ENCODE data around the gene BORCS6. TPM values are rescaled to one million over a fixed set of nuclear protein-coding genes. Genes with fewer than 3 reads are reported as not detected.

Gene BORCS6
- polyA plus RNA-seq, 1 donor from 2014 or later, result 12.1 TPM

- H3K9me3 ChIP-seq (ENCODE audit: low read length), result no peaks in the 10 kb centered on the region
- no peaks in the 10 kb centered on the region for H3K36me3 ChIP-seq (ENCODE audit: insufficient read depth, low read length)
- peak overlapping the region; percentile 42 for H3K27ac ChIP-seq (ENCODE audit: low read length)
- H3F3A ChIP-seq (ENCODE audit: insufficient read depth, low read length, poor library complexity, severe bottlenecking), result peaks cover 18% of the 10 kb centered on the region
- no peaks in the 10 kb centered on the region for H3K79me2 ChIP-seq (replicated peaks; ENCODE audit: insufficient read depth, low read length)
- no peak overlapping the region for H3K4me2 ChIP-seq (ENCODE audit: low read length)
- H3K9ac ChIP-seq (ENCODE audit: low read length), result peak overlapping the region; percentile 32
- H3K4me3 ChIP-seq (ENCODE audit: low read length), result peak overlapping the region; percentile 100
- H2AFZ ChIP-seq (ENCODE audit: low read depth, low read length), result peak overlapping the region; percentile 42
- TF ChIP-seq POLR2AphosphoS5 (IDR thresholded peaks at IDR 0.05) (no peak), TAF1 (IDR thresholded peaks at IDR 0.05; ENCODE audit: low read depth) (no peak), EZH2 (IDR thresholded peaks at IDR 0.05; ENCODE audit: borderline replicate concordance, insufficient read depth, low read length, poor library complexity, severe bottlenecking) (no peak), SMC3 (conservative IDR thresholded peaks at IDR 0.05; ENCODE audit: poor library complexity) (no peak), EP300 (conservative IDR thresholded peaks at IDR 0.05; ENCODE audit: poor library complexity, severe bottlenecking) (no peak), RAD21 (conservative IDR thresholded peaks at IDR 0.05) (no peak), MXI1 (conservative IDR thresholded peaks at IDR 0.05; ENCODE audit: poor library complexity, severe bottlenecking) (no peak)
- TF ChIP-seq, protein P1, sequence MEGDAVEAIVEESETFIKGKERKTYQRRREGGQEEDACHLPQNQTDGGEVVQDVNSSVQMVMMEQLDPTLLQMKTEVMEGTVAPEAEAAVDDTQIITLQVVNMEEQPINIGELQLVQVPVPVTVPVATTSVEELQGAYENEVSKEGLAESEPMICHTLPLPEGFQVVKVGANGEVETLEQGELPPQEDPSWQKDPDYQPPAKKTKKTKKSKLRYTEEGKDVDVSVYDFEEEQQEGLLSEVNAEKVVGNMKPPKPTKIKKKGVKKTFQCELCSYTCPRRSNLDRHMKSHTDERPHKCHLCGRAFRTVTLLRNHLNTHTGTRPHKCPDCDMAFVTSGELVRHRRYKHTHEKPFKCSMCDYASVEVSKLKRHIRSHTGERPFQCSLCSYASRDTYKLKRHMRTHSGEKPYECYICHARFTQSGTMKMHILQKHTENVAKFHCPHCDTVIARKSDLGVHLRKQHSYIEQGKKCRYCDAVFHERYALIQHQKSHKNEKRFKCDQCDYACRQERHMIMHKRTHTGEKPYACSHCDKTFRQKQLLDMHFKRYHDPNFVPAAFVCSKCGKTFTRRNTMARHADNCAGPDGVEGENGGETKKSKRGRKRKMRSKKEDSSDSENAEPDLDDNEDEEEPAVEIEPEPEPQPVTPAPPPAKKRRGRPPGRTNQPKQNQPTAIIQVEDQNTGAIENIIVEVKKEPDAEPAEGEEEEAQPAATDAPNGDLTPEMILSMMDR (IDR thresholded peaks at IDR 0.05; ENCODE audit: poor library complexity, severe bottlenecking), result no peak
- TF ChIP-seq, protein P2, sequence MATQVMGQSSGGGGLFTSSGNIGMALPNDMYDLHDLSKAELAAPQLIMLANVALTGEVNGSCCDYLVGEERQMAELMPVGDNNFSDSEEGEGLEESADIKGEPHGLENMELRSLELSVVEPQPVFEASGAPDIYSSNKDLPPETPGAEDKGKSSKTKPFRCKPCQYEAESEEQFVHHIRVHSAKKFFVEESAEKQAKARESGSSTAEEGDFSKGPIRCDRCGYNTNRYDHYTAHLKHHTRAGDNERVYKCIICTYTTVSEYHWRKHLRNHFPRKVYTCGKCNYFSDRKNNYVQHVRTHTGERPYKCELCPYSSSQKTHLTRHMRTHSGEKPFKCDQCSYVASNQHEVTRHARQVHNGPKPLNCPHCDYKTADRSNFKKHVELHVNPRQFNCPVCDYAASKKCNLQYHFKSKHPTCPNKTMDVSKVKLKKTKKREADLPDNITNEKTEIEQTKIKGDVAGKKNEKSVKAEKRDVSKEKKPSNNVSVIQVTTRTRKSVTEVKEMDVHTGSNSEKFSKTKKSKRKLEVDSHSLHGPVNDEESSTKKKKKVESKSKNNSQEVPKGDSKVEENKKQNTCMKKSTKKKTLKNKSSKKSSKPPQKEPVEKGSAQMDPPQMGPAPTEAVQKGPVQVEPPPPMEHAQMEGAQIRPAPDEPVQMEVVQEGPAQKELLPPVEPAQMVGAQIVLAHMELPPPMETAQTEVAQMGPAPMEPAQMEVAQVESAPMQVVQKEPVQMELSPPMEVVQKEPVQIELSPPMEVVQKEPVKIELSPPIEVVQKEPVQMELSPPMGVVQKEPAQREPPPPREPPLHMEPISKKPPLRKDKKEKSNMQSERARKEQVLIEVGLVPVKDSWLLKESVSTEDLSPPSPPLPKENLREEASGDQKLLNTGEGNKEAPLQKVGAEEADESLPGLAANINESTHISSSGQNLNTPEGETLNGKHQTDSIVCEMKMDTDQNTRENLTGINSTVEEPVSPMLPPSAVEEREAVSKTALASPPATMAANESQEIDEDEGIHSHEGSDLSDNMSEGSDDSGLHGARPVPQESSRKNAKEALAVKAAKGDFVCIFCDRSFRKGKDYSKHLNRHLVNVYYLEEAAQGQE (IDR thresholded peaks at IDR 0.05; ENCODE audit: borderline replicate concordance), result no peak
- peaks cover 3% of the 10 kb centered on the region for H4K20me1 ChIP-seq (ENCODE audit: insufficient read depth)
- H3K9me2 ChIP-seq (ENCODE audit: insufficient read depth, low read length), result no peaks in the 10 kb centered on the region
- H3K27me3 ChIP-seq (ENCODE audit: insufficient read depth, low read depth, low read length), result no peaks in the 10 kb centered on the region
Observed at GRCh38 chr17:8190506-8190905, 526 bp upstream of the BORCS6 start.

DNA sequence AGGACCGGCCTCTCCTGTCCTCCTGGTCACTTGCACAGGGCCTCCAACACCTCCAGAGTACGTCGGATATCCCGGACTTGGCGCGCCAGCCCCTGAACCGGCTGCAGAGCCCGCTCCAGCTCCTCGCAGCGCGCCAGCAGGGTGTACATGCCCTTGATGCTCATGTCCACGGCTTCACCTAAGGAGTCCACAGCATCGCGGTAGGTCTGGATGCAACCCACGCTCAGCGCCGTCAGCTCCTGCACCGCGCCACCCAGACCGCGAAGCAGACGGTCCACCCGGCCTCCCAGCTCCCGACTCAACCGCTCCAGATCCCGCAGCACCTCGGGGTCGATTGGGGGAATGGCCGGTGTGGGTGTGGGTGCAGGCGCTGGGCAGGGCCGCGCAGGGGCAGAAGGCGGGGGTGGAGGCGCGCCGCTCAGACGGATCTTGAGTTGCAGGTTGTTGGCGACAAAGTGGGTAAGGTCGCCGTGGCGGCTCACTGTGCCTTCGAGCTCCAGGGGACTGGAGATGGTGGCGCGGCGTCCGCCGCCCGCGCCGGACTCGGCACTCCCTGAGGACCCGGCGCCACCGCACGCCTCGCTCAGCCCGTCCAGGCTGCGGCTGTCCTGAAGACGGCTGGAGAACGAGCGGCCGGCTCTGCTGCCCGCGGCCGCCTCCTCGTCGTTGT is 804 bp downstream of the BORCS6 start:
- Histone ChIP-seq H3K27me3 (ENCODE audit: insufficient read depth, low read depth, low read length) (no peaks in the 10 kb centered on the region), H3K9me2 (ENCODE audit: insufficient read depth, low read length) (no peaks in the 10 kb centered on the region), H3K36me3 (ENCODE audit: insufficient read depth, low read length) (no peaks in the 10 kb centered on the region), H3K4me3 (ENCODE audit: low read length) (peak overlapping the region; percentile 100), H3K27ac (ENCODE audit: low read length) (peak overlapping the region; percentile 74), H3F3A (ENCODE audit: insufficient read depth, low read length, poor library complexity, severe bottlenecking) (peaks cover 18% of the 10 kb centered on the region), H3K9ac (ENCODE audit: low read length) (peak overlapping the region; percentile 88), H4K20me1 (ENCODE audit: insufficient read depth) (peaks cover 3% of the 10 kb centered on the region), H3K9me3 (ENCODE audit: low read length) (no peaks in the 10 kb centered on the region), H3K79me2 (replicated peaks; ENCODE audit: insufficient read depth, low read length) (no peaks in the 10 kb centered on the region), H2AFZ (ENCODE audit: low read depth, low read length) (peak overlapping the region; percentile 94), H3K4me2 (ENCODE audit: low read length) (peak overlapping the region; percentile 55)
- TF ChIP-seq EZH2 (IDR thresholded peaks at IDR 0.05; ENCODE audit: borderline replicate concordance, insufficient read depth, low read length, poor library complexity, severe bottlenecking), result no peak
- TF ChIP-seq SMC3 (conservative IDR thresholded peaks at IDR 0.05; ENCODE audit: poor library complexity), result no peak
- no peak for TF ChIP-seq EP300 (conservative IDR thresholded peaks at IDR 0.05; ENCODE audit: poor library complexity, severe bottlenecking)
- TF ChIP-seq MXI1 (conservative IDR thresholded peaks at IDR 0.05; ENCODE audit: poor library complexity, severe bottlenecking), result no peak
- no peak for TF ChIP-seq POLR2AphosphoS5 (IDR thresholded peaks at IDR 0.05)
- TF ChIP-seq, protein P2 (IDR thresholded peaks at IDR 0.05; ENCODE audit: borderline replicate concordance), result no peak
- no peak for TF ChIP-seq RAD21 (conservative IDR thresholded peaks at IDR 0.05)
- TF ChIP-seq, protein P1 (IDR thresholded peaks at IDR 0.05; ENCODE audit: poor library complexity, severe bottlenecking), result no peak
- TF ChIP-seq TAF1 (IDR thresholded peaks at IDR 0.05; ENCODE audit: low read depth), result no peak
